RWPE1 (cell line): ENCODE results near the gene NPEPL1.
"Not testable (repeated sequence)": the region's sequence is repeated elsewhere in the genome, so short reads cannot be mapped to it uniquely, and the experiment has no call there.

Experiments
- CTCF ChIA-PET: fragments of 350-600 bp; sonication (Branson Sonifier 250); formaldehyde crosslinking; extraction: SDS; loops from one replicate; lab custom pipeline; 2021; lab: Yijun Ruan, JAX
- POLR2A ChIA-PET: fragments of 400-600 bp; formaldehyde crosslinking; extraction: SDS; loops from one replicate; lab custom pipeline; 2020; ENCODE audit warnings: antibody characterized with exemption; ENCODE audit not compliant: low non-redundant PET; lab: Yijun Ruan, JAX
- DNase-seq: peaks from one replicate; pipeline ENCODE4 v3.0.0; 2012; ENCODE audit warnings: low spot score
- H3K27ac ChIP-seq: fragments of 450-650 bp; 2 replicates; pipeline ENCODE4 v1.5.1; 2017
- TF ChIP-seq, protein P1 (sequence below): fragments of 450-650 bp; conservative IDR thresholded peaks from 2 replicates; pipeline ENCODE4 v1.5.1; 2017; ENCODE audit warnings: low read depth, mild to moderate bottlenecking

The NPEPL1 gene

DNA sequence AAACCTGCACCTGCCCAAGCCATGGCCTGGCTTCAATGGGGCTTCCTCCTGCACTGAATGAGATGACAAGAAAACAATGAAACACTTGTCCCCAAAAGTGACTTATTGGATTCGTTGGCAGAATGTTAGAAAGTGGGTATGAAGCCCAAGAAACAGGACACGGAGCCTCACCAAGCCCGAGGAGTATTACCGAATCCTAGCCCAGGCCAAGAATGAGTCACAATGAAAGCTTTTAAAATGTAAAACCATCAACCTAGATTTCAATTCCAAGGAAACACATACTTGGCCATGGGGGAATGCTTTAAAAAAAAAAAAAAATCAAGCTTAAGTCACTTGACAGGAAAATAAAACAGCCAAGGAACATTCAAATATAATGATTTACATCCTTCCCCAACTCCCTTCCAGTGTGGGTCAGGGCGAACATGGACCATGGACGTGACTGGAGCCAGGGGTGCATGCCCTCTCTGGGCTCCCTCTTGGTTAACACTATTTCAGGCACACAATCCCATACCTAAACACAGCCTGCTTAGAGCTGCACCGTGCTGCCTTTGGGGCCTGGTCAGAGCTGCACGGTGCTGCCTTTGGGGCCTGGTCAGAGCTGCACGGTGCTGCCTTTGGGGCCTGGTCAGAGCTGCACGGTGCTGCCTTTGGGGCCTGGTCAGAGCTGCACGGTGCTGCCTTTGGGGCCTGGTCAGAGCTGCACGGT, 44.7 kb upstream of the NPEPL1 start:
- TF ChIP-seq, protein P1, sequence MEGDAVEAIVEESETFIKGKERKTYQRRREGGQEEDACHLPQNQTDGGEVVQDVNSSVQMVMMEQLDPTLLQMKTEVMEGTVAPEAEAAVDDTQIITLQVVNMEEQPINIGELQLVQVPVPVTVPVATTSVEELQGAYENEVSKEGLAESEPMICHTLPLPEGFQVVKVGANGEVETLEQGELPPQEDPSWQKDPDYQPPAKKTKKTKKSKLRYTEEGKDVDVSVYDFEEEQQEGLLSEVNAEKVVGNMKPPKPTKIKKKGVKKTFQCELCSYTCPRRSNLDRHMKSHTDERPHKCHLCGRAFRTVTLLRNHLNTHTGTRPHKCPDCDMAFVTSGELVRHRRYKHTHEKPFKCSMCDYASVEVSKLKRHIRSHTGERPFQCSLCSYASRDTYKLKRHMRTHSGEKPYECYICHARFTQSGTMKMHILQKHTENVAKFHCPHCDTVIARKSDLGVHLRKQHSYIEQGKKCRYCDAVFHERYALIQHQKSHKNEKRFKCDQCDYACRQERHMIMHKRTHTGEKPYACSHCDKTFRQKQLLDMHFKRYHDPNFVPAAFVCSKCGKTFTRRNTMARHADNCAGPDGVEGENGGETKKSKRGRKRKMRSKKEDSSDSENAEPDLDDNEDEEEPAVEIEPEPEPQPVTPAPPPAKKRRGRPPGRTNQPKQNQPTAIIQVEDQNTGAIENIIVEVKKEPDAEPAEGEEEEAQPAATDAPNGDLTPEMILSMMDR: no peak
- no peak for DNase-seq
- peak overlapping the region; percentile 34; the same call in 1 of the 2 replicates for H3K27ac ChIP-seq
- POLR2A ChIA-PET: interaction anchor here (0.5 kb wide), 1 partner anchor 130 kb away, joined by 3 read pairs; no protein-coding TSS in a partner anchor
- CTCF ChIA-PET: interaction anchor here (0.7 to 1.5 kb wide), 5 partner anchors 19 to 412 kb away, joined by 3 to 5 read pairs (median 3); no protein-coding TSS in a partner anchor

DNA sequence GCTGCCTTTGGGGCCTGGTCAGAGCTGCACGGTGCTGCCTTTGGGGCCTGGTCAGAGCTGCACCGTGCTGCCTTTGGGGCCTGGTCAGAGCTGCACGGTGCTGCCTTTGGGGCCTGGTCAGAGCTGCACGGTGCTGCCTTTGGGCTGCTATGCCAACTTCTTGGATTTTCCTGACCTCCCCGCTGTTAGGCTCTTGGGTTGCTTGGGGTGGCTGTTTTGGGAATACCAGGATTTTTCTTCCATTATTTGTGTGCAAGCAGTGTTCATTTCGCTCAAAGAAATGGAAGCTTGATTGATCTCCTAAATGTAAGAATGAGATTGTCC, 44.1 kb upstream of the NPEPL1 start:
- DNase-seq: not testable (repeated sequence)
- POLR2A ChIA-PET: interaction anchor here (0.5 kb wide), 1 partner anchor 131 kb away, joined by 3 read pairs; no protein-coding TSS in a partner anchor
- CTCF ChIA-PET: interaction anchor here (1.0 to 1.5 kb wide), 3 partner anchors 19 to 201 kb away, joined by 3 to 5 read pairs (median 3); no protein-coding TSS in a partner anchor

DNA sequence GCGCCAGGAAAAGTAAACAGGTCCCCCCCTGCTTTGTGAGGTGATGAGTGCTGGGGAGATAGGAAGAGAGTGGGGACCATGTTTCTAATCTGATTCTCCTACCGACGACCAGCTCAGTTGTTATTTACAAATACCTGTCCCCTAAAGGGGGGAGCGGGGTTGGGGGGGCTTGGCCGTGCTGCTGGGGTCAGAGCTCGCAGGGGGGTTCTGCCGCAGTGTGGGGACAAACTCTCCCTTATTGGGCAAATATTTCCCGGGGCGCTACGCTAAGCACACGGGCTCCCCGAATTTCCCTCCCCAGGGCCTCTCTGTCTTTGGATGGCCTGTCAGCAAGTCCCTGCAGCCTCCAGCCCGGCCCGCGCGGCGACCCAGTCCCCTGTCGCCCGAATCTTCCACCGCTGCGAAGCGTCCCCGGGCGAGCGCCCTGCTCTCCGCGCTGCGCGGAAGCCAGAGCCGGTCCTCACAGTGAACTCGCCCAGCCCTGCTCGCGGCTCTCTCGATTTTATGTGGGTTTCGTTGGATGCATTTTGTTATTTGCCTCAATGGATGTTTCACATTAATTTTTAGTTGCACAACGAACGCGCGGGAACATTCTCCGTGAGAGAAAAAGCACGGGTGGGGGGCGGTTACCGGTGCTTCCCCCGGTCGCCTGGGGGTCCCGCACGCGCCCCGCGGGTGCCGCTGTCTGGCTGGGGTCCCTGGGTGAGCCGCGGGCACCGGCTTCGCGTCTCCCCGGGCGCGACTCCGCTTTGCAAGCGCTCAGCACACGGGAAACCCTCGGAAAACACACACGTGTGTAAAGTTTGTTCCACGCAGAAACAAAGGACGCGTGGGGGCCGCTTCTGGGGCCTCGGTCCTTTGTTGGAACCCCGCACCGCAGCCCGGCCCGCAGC, 43.1 kb upstream of the NPEPL1 start:
- CTCF ChIA-PET: interaction anchor here (0.6 to 2.1 kb wide), 14 partner anchors 18 to 1181 kb away, joined by 3 to 9 read pairs (median 4); partner anchors contain the start of gene APCDD1L
- no peak for DNase-seq
- POLR2A ChIA-PET: interaction anchor here (0.6 kb wide), 1 partner anchor 199 kb away, joined by 3 read pairs; no protein-coding TSS in a partner anchor
- TF ChIP-seq, protein P1: no peak
- peak overlapping the region; percentile 87 for H3K27ac ChIP-seq

More for the DNA sequence above, 44.1 kb upstream of the NPEPL1 start:
- not testable (repeated sequence) for H3K27ac ChIP-seq

DNA sequence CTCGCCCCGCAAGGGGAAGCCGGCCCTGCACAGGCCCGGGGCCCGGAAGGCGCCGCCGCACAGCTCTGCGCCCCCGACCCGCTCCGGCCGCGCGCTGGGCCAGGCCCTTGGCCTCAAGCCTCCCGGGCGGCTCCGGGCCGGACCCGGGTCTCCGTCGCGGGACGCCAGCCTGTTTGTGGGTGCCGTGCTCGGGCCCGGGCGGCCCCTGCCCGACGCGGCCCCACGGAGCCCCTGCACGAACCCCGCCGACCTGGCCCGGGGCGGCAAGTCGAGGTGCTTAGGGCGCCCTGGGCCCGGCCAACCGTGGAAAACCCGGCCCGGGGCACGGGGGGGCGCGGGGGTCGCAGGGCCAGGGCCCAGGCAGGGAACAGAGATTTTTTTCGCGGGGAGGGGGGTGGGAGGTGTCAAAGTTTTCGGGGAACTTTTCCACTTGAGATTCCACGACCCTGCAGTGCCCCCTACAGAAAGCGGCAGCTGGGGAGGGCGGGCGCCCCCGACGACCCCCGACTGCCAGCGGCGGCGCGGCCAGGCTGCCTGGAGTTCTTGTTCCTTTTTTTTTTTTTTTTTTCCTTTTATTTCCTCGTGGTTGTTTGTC, 42.3 kb upstream of the NPEPL1 start:
- POLR2A ChIA-PET: interaction anchor here (0.5 to 0.8 kb wide), 6 partner anchors 98 to 415 kb away, joined by 3 to 7 read pairs (median 4); partner anchors contain the start of gene VAPB
- TF ChIP-seq, protein P1: no peak
- H3K27ac ChIP-seq: peak overlapping the region; percentile 87
- CTCF ChIA-PET: interaction anchor here (0.5 to 2.2 kb wide), 29 partner anchors 9 to 939 kb away, joined by 3 to 14 read pairs (median 3); partner anchors contain the start of genes APCDD1L and GNAS
- no peak for DNase-seq

DNA sequence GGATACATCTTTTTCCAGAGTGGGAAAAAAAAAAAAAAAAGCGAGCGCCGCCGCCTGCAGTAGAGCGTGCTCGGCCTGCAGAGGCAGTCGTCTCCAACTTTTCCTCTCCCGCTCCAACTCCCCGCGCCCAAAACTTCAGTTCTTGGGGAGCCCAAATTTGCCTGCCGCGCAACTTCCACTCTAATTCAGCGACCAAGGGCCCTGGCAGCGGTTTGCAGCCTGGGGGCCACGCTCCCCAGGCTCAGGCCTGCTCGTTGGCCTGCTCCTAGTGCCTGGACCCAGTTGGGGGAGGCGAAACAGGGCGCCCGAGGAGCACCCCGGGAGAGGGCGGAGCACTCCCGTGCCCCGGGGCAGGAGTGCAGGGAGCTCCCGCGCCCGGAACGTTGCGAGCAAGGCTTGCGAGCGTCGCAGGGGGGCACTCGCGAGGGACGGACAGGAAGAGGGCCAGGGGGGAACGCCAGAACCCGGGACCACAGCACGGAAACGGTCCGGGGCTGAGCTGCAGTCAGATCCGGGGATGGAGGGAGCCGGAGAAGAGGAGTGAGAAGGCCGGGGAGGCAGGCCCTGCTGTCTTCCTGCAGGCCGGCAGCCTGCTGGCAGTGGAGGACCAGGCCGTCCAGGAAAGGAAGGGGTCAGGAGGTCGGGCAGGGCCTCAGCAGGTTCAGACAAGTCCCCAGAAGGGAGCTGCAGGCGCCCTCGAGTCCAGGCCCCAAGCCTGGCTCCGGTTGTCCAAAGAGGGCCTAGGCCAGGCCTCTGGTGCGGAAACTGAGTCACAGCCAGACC, 41.6 kb upstream of the NPEPL1 start, which contains the start of gene STX16:
Gene STX16 (plus strand): TSS at position 508 of the 783 bp plus-strand sequence. CDS start 724 bp downstream, outside the sequence.
- TF ChIP-seq, protein P1: peak; percentile 99
- POLR2A ChIA-PET: interaction anchor here (0.5 to 1.4 kb wide), 11 partner anchors 9 to 421 kb away, joined by 3 to 7 read pairs (median 4); partner anchors contain the start of gene VAPB
- CTCF ChIA-PET: interaction anchor here (0.5 to 2.2 kb wide), 35 partner anchors 8 to 1369 kb away, joined by 3 to 14 read pairs (median 3); partner anchors contain the start of gene GNAS
- peak; percentile 100 for DNase-seq
- H3K27ac ChIP-seq: peak within 1 kb of the TSS; percentile 87
